ENCODE measurements around the gene SRD5A1.

DNA sequence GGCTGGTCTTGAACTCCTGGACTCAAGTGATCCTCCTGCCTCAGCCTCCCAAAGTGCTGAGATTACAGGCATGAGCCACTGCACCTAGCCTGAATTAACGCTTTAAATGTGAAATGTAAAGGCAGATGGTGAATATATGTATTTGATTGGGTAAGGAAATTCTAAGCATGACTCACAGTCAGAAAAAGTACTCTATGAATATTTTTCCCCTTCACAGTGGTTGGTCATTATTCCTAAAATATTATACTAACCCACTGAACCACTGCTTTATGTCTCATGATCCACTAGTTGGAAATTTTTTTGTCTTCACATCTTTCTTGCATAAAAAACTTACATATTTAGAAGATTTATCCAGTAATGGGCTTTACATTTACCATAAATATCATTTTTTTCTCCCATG, 65.5 kb downstream of the SRD5A1 start:
- TF ChIP-seq, protein P1, sequence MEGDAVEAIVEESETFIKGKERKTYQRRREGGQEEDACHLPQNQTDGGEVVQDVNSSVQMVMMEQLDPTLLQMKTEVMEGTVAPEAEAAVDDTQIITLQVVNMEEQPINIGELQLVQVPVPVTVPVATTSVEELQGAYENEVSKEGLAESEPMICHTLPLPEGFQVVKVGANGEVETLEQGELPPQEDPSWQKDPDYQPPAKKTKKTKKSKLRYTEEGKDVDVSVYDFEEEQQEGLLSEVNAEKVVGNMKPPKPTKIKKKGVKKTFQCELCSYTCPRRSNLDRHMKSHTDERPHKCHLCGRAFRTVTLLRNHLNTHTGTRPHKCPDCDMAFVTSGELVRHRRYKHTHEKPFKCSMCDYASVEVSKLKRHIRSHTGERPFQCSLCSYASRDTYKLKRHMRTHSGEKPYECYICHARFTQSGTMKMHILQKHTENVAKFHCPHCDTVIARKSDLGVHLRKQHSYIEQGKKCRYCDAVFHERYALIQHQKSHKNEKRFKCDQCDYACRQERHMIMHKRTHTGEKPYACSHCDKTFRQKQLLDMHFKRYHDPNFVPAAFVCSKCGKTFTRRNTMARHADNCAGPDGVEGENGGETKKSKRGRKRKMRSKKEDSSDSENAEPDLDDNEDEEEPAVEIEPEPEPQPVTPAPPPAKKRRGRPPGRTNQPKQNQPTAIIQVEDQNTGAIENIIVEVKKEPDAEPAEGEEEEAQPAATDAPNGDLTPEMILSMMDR (conservative IDR thresholded peaks at IDR 0.05; ENCODE audit: low read depth in 2 of 2) = no peak
- TF ChIP-seq, protein P2, sequence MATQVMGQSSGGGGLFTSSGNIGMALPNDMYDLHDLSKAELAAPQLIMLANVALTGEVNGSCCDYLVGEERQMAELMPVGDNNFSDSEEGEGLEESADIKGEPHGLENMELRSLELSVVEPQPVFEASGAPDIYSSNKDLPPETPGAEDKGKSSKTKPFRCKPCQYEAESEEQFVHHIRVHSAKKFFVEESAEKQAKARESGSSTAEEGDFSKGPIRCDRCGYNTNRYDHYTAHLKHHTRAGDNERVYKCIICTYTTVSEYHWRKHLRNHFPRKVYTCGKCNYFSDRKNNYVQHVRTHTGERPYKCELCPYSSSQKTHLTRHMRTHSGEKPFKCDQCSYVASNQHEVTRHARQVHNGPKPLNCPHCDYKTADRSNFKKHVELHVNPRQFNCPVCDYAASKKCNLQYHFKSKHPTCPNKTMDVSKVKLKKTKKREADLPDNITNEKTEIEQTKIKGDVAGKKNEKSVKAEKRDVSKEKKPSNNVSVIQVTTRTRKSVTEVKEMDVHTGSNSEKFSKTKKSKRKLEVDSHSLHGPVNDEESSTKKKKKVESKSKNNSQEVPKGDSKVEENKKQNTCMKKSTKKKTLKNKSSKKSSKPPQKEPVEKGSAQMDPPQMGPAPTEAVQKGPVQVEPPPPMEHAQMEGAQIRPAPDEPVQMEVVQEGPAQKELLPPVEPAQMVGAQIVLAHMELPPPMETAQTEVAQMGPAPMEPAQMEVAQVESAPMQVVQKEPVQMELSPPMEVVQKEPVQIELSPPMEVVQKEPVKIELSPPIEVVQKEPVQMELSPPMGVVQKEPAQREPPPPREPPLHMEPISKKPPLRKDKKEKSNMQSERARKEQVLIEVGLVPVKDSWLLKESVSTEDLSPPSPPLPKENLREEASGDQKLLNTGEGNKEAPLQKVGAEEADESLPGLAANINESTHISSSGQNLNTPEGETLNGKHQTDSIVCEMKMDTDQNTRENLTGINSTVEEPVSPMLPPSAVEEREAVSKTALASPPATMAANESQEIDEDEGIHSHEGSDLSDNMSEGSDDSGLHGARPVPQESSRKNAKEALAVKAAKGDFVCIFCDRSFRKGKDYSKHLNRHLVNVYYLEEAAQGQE (IDR thresholded peaks at IDR 0.05; ENCODE audit: unreplicated experiment) = no peak
- TF ChIP-seq CREB1 (CRISPR knock-in tag; IDR thresholded peaks at IDR 0.05; ENCODE audit: low read depth) (no peak), EZH2 (IDR thresholded peaks at IDR 0.05; ENCODE audit: low read depth, unreplicated experiment) (no peak), POLR2AphosphoS5 (IDR thresholded peaks at IDR 0.05; ENCODE audit: low read depth) (no peak), EZH2phosphoT487 (IDR thresholded peaks at IDR 0.05; ENCODE audit: unreplicated experiment) (no peak), JUNB (IDR thresholded peaks at IDR 0.05; ENCODE audit: unreplicated experiment) (no peak), NANOG (IDR thresholded peaks at IDR 0.05; ENCODE audit: borderline replicate concordance) (no peak), STAT1 (IDR thresholded peaks at IDR 0.05; ENCODE audit: unreplicated experiment) (no peak), ZNF331 (CRISPR knock-in tag; IDR thresholded peaks at IDR 0.05; ENCODE audit: low read depth) (no peak)
